ENCODE measurements around the gene ST3GAL3. TPM values are rescaled to one million over a fixed set of nuclear protein-coding genes. Genes with fewer than 3 reads are reported as not detected.

The ST3GAL3 gene
- total and polyA plus RNA-seq, 2 experiments from 2014 or later = 4.5 to 7.0 TPM

GRCh38 chr1:43880604-43881003 lies 173.3 kb downstream of the ST3GAL3 start:
- Mint-ChIP-seq H3K36me3 (ENCODE audit: low read depth) (no peaks in the 10 kb centered on the region), H3K4me1 (peaks cover 20% of the 10 kb centered on the region), H3K27me3 (ENCODE audit: insufficient read depth, low read depth, poor library complexity) (no peaks in the 10 kb centered on the region), H3K4me3 (no peak overlapping the region), H3K27ac (no peak overlapping the region), H3K9me3 (no peaks in the 10 kb centered on the region; the same call in 2 of the 3 replicates)
- TF ChIP-seq ZNF462 (CRISPR knock-in tag; IDR thresholded peaks at IDR 0.05) = no peak
- no peak for TF ChIP-seq EZH2phosphoT487 (IDR thresholded peaks at IDR 0.05; ENCODE audit: unreplicated experiment)
- no peak for TF ChIP-seq ZNF331 (CRISPR knock-in tag; IDR thresholded peaks at IDR 0.05; ENCODE audit: low read depth)
- no peak for TF ChIP-seq JUNB (IDR thresholded peaks at IDR 0.05; ENCODE audit: unreplicated experiment)
- TF ChIP-seq CREB1 (CRISPR knock-in tag; IDR thresholded peaks at IDR 0.05; ENCODE audit: low read depth) = no peak
- TF ChIP-seq STAT1 (IDR thresholded peaks at IDR 0.05; ENCODE audit: unreplicated experiment) = no peak
- no peak for TF ChIP-seq ETS1 (IDR thresholded peaks at IDR 0.05)
- no peak for TF ChIP-seq EZH2 (IDR thresholded peaks at IDR 0.05; ENCODE audit: low read depth, unreplicated experiment)
- no peak for TF ChIP-seq REST (IDR thresholded peaks at IDR 0.05; ENCODE audit: unreplicated experiment)
- no peak for TF ChIP-seq CTCF (conservative IDR thresholded peaks at IDR 0.05; ENCODE audit: low read depth in 2 of 2)
- Histone ChIP-seq H3K4me1 (ENCODE audit: insufficient read depth) (peaks cover 15% of the 10 kb centered on the region), H3K4me2 (no peak overlapping the region), H3F3A (replicated peaks; ENCODE audit: low read depth) (no peaks in the 10 kb centered on the region), H3K27me3 (ENCODE audit: insufficient read depth) (no peaks in the 10 kb centered on the region), H3K4me3 (no peak overlapping the region), H3K79me2 (replicated peaks; ENCODE audit: insufficient read depth) (no peaks in the 10 kb centered on the region), H3K36me3 (ENCODE audit: insufficient read depth) (no peaks in the 10 kb centered on the region), H4K20me1 (replicated peaks; ENCODE audit: insufficient read depth) (no peaks in the 10 kb centered on the region), H3K9me2 (ENCODE audit: insufficient read depth) (peaks cover 4% of the 10 kb centered on the region; the same call in 1 of the 2 replicates), H2AFZ (no peak overlapping the region), H3K27ac (ENCODE audit: low read depth) (0 out of 2 replicates have a peak overlapping the region, but pooled peaks have one; percentile 26)
- ATAC-seq (no peak), DNase-seq (ENCODE audit: low spot score) (no peak)

All from GM23338 (cell line).